AG08395 (cell line): ENCODE measurements around the gene SEC23IP.
"Not testable (repeated sequence)": the region's sequence is repeated elsewhere in the genome, so short reads cannot be mapped to it uniquely, and the experiment has no call there.

ENCODE experiments used
- DNase-seq: peaks from one replicate; pipeline ENCODE4 v3.0.0; 2012; ENCODE audit warnings: mixed read lengths, low spot score

The SEC23IP gene

DNA sequence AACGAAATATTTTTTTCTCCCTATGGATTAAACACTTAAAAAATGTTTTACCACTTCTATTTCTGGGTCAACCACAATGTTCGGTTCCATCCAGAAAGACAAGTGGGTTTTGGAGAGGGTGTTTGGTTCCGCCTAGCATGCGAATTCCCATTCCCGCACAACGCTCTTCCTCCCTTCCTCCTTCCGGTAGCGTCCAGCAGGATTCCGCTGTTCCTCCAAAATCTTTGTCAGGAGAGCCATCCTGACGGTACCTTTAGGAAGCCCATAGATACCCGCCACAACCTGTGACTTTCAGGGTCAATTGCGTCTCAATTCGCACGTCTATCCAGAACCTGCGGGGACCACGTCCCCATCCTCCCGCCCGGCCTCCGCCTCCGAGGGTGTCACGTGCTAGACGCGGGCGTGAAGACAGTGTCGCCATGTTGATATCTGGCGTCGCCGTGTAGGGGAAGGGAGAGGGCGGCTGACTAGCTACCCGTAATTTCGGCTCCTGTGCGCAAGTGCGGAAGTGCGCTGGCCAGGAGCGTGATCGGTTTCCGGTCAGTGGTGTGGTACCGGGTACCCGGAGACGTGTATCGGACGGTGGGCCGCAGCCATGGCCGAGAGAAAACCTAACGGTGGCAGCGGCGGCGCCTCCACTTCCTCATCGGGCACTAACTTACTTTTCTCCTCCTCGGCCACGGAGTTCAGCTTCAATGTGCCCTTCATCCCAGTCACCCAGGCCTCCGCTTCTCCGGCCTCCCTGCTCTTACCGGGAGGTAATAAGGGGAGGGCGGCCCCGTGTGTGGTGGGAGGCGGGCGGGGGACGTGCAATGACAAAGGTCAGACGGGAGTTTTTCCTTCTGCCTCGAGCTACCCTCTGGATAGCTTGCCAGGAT lies at the start of gene SEC23IP:
Gene SEC23IP, plus strand, starts transcription at position 543 of the 878 bp plus-strand sequence. Its CDS starts 53 bp downstream, at position 596.
- peak; percentile 98 for DNase-seq

DNA sequence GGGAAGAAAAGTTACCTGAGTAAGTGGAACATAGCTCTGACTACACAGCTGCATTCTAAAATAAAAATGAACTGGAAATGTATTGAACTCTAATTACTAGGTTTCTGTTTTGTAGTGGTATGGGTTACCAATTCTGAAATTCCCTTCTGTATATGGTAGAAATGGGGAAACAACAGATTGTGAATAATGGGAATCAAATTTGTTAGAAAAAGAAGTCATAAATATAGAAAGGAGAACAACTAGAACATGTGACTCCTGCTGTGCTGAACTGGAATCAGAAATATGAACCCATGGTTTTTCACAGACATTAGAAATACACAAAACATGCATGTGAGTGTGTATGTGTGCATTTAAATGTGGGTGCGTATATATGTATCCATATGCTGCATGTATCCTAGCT lies 46.9 kb upstream of the SEC23IP start:
- no peak for DNase-seq

DNA sequence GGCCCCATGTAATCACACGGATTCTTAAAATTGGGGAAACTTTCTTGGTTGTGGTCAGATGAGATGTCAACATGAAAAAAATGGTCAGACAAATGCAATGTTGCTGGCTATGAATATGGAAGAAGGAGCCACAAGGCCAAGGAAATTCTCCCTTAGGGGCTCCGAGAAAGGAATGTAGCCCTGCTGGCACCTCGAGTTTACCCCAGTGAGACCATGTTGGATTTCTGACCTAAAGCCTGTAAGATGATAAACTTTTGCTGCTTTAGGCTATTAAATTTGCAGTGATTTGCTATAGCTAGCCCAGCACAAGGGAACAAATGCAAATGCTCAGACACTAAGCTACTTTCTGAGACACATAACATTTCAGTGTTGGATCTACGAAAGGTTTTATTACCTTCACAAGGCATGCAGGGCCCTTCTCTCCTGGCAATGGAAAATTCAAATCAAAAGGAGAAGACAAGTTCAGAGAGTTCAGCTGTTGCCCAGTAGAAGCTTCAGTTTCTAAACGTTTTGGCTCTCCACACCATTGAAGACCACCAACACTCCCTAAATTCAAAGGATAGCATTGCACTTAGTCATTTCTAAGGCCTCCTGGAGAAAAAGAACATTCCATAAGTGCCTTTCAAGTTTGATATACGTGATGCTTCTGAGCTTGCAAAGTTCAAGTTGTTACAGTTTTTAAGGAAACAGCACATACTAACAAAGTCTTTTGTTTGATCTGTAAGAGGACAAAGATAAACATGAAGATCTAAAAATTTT lies 43.3 kb upstream of the SEC23IP start:
- peak; percentile 56 for DNase-seq

GRCh38 chr10:119849944-119850343 lies 42.6 kb upstream of the SEC23IP start:
- DNase-seq: no peak

DNA sequence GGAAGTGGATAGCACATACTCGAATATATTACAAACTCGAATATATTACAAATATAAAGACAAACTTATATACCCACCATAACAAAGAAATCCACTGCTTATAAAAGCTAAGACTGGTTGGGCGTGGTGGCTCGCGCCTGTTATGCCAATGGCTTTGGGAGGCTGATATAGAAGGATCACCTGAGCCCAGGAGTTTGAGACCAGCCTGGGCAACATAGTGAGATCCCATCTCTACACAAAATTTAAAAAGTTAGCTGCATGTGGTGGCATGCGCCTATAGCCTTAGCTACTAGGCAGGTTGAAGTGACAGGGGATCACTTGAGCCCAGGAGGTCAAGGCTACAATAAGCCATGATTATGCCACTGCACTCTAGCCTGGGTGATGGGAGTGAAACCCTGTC lies 40.3 kb upstream of the SEC23IP start:
- DNase-seq: no peak

DNA sequence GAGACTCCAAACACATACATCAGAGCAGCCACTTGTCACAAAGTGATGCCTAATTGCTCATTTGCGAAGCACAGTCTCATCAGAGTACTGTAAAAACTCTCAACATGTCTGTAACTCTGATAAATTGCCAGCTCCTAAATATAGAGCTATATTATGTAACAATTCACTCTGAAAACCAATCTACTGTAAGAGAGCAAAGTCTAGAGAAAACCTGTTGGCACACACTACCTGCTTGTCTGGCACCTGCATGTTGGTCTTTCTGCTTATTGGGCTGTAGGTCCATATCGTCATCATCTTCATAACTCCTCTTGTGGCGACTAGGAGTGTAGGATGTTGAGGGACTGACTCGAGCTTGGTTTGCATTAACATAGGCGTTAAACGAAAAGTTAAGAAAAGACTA lies 39.7 kb upstream of the SEC23IP start:
- DNase-seq: no peak

GRCh38 chr10:119853574-119853973 lies 39.0 kb upstream of the SEC23IP start:
- DNase-seq: no peak

DNA sequence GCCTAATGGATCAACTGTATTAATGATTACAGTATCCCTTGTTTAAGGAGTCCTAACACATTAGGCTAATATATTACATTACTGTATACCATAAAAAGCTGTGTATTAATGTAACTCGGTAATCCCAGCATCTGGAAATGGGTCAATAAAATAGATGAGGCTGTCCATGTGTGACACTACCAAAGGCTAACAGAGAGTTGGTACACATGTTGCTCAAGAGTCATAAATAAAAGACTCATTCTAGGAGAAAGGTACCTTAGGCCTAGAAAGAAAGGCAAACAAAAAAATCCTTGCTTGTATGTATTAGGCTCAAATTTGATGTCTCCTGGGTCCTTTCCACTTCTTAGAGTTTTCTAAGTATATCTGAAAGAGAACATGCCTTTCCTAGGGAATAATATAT lies 34.5 kb upstream of the SEC23IP start:
- DNase-seq: no peak

DNA sequence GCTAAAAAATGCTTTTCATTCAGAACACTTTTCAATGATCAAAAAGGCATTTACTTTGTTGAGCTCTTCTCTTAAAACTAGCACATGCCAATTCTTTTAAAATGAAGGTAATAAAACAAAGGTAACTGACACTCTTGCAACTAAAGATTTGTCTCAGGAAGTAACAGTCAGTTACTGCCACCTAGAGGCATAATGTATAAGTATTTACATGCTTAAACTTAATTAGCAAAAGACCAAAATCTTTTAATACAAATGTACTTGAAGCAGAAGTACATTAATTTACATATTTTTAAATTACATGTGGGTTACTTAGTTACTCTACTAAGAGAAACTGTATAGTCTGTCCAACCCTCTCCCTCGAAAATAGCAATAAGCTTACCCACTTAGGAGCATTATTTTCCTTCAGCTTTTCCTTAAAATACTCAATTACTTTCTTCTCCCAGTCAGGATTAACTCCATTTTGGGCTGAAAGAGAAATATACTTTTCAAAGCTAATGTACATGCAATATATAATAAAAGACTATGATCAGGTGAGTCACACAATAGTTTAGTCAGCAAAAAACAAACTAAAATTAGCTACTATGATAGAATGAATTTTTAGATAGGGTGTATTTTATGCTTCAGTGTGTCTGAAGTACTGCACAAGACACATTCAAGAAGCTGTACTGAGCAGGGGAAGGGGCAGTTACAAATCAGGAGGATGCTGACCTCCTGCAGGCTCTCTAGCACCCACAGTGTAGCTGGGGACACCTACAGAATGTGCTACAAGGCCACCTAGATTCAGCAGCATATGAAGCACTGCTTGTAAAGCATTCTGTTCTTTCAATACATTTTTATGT lies 32.9 kb upstream of the SEC23IP start:
- peak; percentile 30 for DNase-seq

DNA sequence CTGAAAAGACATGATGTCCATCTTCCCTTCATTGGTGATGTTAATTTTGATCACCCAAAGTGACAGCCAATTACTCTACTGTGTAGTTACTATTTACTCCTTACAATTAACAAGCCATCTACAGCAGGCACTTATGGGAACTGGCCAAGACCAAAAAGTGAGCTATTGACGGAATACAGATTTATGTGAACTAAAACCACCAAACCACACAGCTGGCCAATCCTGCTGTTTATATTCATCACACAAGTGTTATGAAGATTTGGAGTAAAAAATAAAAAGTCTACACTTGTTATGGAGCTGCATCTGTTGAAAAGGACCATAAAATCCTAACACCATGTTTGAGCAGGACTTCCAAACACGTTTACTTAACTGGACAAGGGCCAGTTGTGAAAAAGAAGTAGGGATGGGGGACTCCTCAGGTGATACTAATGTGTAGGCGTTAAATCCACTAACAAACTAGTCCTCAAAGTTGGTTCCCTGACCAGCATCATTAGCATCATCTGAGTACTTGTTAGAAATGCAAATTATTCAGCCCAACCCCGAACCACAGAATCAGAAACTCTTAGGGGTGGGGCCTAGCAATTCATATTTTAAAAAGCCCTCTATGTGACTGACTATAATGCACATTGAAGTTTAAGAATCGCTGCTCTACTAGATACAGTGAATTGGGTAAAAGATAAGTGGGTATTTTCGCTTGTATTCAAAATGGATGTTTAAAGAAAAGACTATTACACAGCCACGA lies 31.5 kb upstream of the SEC23IP start:
- no peak for DNase-seq

DNA sequence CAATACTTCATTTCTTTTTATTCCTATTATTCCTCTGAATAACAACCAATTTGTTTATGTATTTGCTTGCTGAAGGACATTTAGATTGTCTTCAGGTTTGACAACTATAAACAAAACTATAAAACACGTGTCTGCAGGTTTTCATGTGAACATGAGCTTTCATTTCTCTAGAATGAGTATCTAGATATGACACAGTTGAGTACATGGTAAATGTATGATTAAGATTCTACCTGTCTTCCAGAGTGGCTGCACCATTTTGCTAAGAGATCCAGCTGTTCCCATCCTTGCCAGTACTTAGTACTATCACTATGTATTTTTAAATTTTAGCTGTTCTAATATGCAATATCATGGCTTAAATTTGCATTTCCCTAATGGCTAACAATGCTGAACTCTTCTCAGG lies 30.0 kb upstream of the SEC23IP start:
- no peak for DNase-seq

DNA sequence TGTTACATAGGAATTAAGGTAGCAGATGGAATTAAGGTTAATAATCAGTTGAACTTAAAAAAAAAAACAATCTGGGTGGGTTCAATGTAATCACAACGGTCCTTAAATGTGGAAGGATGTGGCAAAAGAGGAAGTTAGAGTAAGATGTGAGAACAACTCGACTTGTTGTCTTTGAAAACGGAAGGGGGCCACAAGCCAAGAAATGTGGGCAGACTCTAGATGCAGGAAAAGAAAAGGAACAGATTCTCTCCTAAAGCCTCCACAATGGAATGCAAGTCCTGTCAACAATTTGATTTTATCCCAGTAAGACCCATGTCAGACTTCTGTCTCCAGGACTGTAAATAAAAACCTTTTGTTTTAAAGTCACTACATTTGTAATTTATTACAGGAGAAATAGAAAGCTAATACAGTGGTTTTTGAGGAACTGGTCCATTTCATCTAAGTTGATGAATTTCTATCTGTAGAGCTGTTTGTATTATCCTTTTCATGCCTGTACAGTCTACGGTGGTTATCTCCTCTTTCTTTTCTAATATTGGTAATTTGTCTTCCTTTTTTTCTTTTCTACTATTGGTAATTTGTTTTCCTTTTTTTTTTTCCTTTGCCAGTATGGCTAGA lies 28.5 kb upstream of the SEC23IP start:
- DNase-seq: no peak

GRCh38 chr10:119865699-119866240 lies 26.8 kb upstream of the SEC23IP start:
- DNase-seq: no peak

GRCh38 chr10:119867317-119867716 lies 25.2 kb upstream of the SEC23IP start:
- DNase-seq: no peak

DNA sequence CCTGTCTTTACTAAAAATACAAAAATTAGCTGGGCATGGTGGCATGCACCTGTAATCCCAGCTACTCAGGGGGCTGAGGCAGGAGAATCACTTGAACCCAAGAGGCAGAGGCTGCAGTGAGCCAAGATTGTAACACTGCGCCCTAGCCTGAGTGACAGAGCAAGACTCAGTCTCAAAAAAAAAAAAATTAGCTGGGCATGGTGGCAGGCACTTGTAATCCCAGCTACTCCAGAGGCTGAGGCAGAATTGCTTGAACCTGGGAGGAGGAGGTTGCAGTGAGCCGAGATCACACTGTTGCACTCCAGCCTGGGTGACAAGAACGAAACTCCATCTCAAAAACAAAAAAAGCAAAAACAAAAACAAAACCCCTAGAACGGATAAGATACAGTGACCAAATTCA lies 23.1 kb upstream of the SEC23IP start:
- not testable (repeated sequence) for DNase-seq

DNA sequence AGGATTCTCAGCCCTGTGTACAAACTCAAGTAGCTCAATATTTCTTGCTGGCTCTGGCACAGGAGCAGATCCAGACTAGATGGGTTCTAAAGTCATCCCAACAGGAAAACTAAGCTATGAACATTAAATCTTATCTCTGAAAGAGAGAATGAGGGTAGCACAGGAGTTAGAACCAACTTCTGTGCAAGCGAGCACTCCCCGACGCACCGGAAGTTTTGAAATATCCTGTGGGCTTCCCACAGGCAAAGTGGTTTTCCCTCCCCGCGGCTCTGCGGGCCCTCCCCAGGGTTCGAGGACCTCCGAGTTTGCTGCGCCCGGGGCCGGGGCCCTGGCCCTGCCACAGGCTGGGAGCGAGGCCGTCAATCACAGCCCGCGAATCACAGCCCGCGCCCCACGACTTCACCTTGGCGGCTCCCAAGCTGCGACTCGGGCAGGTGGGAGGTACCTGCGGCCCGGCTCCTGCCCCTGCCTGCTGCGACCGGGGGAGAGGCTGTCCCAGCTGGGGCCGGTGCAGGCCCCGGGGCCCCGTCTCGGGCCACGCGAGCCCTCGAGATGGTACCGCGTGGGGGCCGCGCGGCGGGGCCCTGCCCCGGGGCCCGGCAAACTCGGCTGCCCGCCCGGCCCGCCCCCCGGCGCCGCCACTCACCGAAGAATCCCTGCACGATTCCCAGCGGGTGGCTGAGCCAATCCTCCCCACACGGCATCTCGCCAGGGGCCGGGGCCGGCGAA lies 20.5 kb upstream of the SEC23IP start:
- peak; percentile 25 for DNase-seq

- peak; percentile 17 for DNase-seq
Measured at GRCh38 chr10:119872610-119872859, 20.0 kb upstream of the SEC23IP start, which contains the start of gene MCMBP. TSS of gene MCMBP (minus strand) at chr10:119872843. CDS start at chr10:119872584, 259 bp downstream.

- peak; percentile 86 for DNase-seq
Measured at GRCh38 chr10:119872860-119873681, 19.5 kb upstream of the SEC23IP start.

DNA sequence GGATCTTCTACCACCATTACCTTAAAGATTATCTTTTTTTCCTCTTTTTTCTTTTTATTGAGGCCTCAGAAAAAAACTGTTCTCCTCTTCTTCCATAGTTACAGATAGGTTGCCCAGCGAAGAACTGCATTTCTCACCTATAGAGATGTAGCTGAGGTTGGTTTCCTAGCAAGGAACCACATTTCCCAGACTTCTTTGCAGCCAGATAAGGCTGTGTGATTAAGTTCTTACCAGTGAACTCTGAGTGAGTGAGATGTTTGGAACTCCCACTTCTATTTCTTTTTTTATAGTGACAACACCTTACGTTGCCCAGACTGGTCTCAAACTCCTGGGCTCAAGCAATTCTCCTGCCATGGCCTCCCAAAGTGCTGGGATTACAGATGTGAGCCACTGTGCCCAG lies 14.0 kb upstream of the SEC23IP start:
- DNase-seq: no peak
